ENCODE data around the gene RNF151. TPM values are rescaled to one million over a fixed set of nuclear protein-coding genes. Genes with fewer than 3 reads are reported as not detected.

Gene RNF151
- total RNA-seq, 1 donor from 2014 or later: not detected

- H3K27me3 Mint-ChIP-seq (ENCODE audit: low read depth): no peaks in the 10 kb centered on the region
- H3K4me3 Mint-ChIP-seq: no peak overlapping the region
- no peaks in the 10 kb centered on the region for H3K36me3 Mint-ChIP-seq
- TF ChIP-seq, protein P1, sequence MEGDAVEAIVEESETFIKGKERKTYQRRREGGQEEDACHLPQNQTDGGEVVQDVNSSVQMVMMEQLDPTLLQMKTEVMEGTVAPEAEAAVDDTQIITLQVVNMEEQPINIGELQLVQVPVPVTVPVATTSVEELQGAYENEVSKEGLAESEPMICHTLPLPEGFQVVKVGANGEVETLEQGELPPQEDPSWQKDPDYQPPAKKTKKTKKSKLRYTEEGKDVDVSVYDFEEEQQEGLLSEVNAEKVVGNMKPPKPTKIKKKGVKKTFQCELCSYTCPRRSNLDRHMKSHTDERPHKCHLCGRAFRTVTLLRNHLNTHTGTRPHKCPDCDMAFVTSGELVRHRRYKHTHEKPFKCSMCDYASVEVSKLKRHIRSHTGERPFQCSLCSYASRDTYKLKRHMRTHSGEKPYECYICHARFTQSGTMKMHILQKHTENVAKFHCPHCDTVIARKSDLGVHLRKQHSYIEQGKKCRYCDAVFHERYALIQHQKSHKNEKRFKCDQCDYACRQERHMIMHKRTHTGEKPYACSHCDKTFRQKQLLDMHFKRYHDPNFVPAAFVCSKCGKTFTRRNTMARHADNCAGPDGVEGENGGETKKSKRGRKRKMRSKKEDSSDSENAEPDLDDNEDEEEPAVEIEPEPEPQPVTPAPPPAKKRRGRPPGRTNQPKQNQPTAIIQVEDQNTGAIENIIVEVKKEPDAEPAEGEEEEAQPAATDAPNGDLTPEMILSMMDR (IDR thresholded peaks at IDR 0.05; ENCODE audit: unreplicated experiment): no peak
- no peak overlapping the region for H3K27ac Mint-ChIP-seq
- H3K4me1 Mint-ChIP-seq: peaks cover 10% of the 10 kb centered on the region
- no peaks in the 10 kb centered on the region for H3K9me3 Mint-ChIP-seq
- DNase-seq (ENCODE audit: low spot score in 2 of 2, unreplicated experiment in 2 of 2): no peak
Observed at GRCh38 chr16:1945559-1946391, 20.9 kb upstream of the RNF151 start.

GRCh38 chr16:1946495-1947368 is 19.9 kb upstream of the RNF151 start:
- Mint-ChIP-seq H3K27ac (no peak overlapping the region), H3K9me3 (no peaks in the 10 kb centered on the region), H3K4me3 (no peak overlapping the region), H3K36me3 (no peaks in the 10 kb centered on the region), H3K27me3 (ENCODE audit: low read depth) (no peaks in the 10 kb centered on the region), H3K4me1 (peaks cover 10% of the 10 kb centered on the region)
- no peak for DNase-seq (ENCODE audit: low spot score in 2 of 2, unreplicated experiment in 2 of 2)
- TF ChIP-seq, protein P1 (IDR thresholded peaks at IDR 0.05; ENCODE audit: unreplicated experiment): no peak

DNA sequence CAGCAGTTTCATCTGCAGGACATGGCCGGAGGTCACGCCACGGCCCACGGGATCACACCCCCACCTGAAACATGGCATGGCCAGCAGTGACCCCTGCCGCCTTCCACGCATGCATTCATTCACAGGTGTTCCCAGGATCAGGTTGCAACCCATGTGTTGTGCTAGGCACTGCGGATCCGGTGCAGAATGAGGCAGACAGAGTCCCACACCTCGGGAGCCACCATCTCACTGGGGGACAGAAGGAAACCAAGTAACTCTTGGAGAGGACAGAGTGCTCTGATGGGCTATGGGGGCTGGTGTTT is 19.3 kb upstream of the RNF151 start:
- no peak for DNase-seq (ENCODE audit: low spot score in 2 of 2, unreplicated experiment in 2 of 2)
- peaks cover 6% of the 10 kb centered on the region for H3K4me1 Mint-ChIP-seq
- no peaks in the 10 kb centered on the region for H3K9me3 Mint-ChIP-seq
- no peaks in the 10 kb centered on the region for H3K36me3 Mint-ChIP-seq
- no peak overlapping the region for H3K4me3 Mint-ChIP-seq
- H3K27ac Mint-ChIP-seq: no peak overlapping the region
- TF ChIP-seq, protein P1 (IDR thresholded peaks at IDR 0.05; ENCODE audit: unreplicated experiment): no peak
- H3K27me3 Mint-ChIP-seq (ENCODE audit: low read depth): no peaks in the 10 kb centered on the region

GRCh38 chr16:1949507-1949906 is 17.1 kb upstream of the RNF151 start:
- no peak overlapping the region for H3K27ac Mint-ChIP-seq
- no peaks in the 10 kb centered on the region for H3K36me3 Mint-ChIP-seq
- no peaks in the 10 kb centered on the region for H3K4me1 Mint-ChIP-seq
- H3K27me3 Mint-ChIP-seq (ENCODE audit: low read depth): no peaks in the 10 kb centered on the region
- DNase-seq (ENCODE audit: low spot score in 2 of 2, unreplicated experiment in 2 of 2): no peak
- TF ChIP-seq, protein P1 (IDR thresholded peaks at IDR 0.05; ENCODE audit: unreplicated experiment): no peak
- no peaks in the 10 kb centered on the region for H3K9me3 Mint-ChIP-seq
- no peak overlapping the region for H3K4me3 Mint-ChIP-seq

GRCh38 chr16:1950047-1950446 is 16.6 kb upstream of the RNF151 start:
- TF ChIP-seq, protein P1 (IDR thresholded peaks at IDR 0.05; ENCODE audit: unreplicated experiment): no peak
- Mint-ChIP-seq H3K4me3 (no peak overlapping the region), H3K27me3 (ENCODE audit: low read depth) (no peaks in the 10 kb centered on the region), H3K36me3 (no peaks in the 10 kb centered on the region), H3K4me1 (no peaks in the 10 kb centered on the region), H3K9me3 (no peaks in the 10 kb centered on the region), H3K27ac (no peak overlapping the region)
- DNase-seq (ENCODE audit: low spot score in 2 of 2, unreplicated experiment in 2 of 2): no peak
